ENCODE results near the gene NHLRC4. TPM values are rescaled to one million over a fixed set of nuclear protein-coding genes. Genes with fewer than 3 reads are reported as not detected.
A peak's percentile ranks its signal among the peaks of the same experiment; 100 is the strongest.
"Not testable (repeated sequence)": the region's sequence is repeated elsewhere in the genome, so short reads cannot be mapped to it uniquely, and the experiment has no call there.

The NHLRC4 gene
- total and polyA plus RNA-seq, 2 of the 13 experiments (the other 11 are each of a cell fraction or from before 2014, with no cell fraction given) = 0.40 to 0.59 TPM

GRCh38 chr16:596736-597060 lies 29.9 kb downstream of the NHLRC4 start:
- BruUV-seq (replicated peaks) = no TSS peak
- no peak overlapping the region for H3K9ac ChIP-seq (ENCODE audit: insufficient read depth, low read depth, low read length)
- intact Hi-C loops (cut with micrococcal nuclease; ENCODE audit: unreplicated experiment) = no loop called here
- ATAC-seq = no peak
- ChIA-PET CTCF (ENCODE audit: low intra/inter-chr PET ratio, low total read pairs) (no interaction called here), POLR2A (no interaction called here)
- H3K4me1 ChIP-seq (ENCODE audit: insufficient read depth, low read length) = peaks cover 23% of the 10 kb centered on the region
- H3K4me2 ChIP-seq (ENCODE audit: low read depth, low read length) = no peak overlapping the region
- H3K27ac ChIP-seq (ENCODE audit: extremely low read length, insufficient read depth, low read length) = no peak overlapping the region
- no peak overlapping the region for H2AFZ ChIP-seq (ENCODE audit: low read length)
- FAIRE-seq = no peak
- no peaks in the 10 kb centered on the region for H4K20me1 ChIP-seq (ENCODE audit: insufficient read depth, low read length)
- no peaks in the 10 kb centered on the region for H3K9me3 ChIP-seq (ENCODE audit: low read length)
- peaks cover 32% of the 10 kb centered on the region for H3K79me2 ChIP-seq (ENCODE audit: insufficient read depth, low read length)
- WGBS (ENCODE audit: low lambda C conversion rate) = 90% methylated on average over 12 of the region's 12 CpGs
- DNase-seq (ENCODE audit: low spot score) = no peak
- in situ Hi-C loops (cut with HindIII; ENCODE audit: extremely low pct_ligation_motif_present, low pct_unique_long_range_greater_than_20kb) = no loop called here
- H3K4me3 ChIP-seq (replicated peaks in 1 of 3; ENCODE audit: insufficient read depth in 1 of 3, low read depth in 2 of 3, low read length in 3 of 3) = no peak overlapping the region
- peaks cover 6 to 11% of the 10 kb centered on the region in 2 experiments; a peak in 4 of 5 replicates for H3K36me3 ChIP-seq (replicated peaks in 1 of 2; ENCODE audit: control insufficient read depth in 1 of 2, insufficient read depth in 2 of 2, low read length in 2 of 2)
- H3K27me3 ChIP-seq (ENCODE audit: control insufficient read depth in 1 of 2, insufficient read depth in 2 of 2, low read length in 2 of 2) = no peaks in the 10 kb centered on the region; a peak in 1 of 5 replicates
- TF ChIP-seq MTF2 (CRISPR knock-in tag; IDR thresholded peaks at IDR 0.05; ENCODE audit: borderline replicate concordance) (no peak), FOXC1 (CRISPR knock-in tag; IDR thresholded peaks at IDR 0.05; ENCODE audit: borderline replicate concordance) (no peak), ZBTB33 (CRISPR knock-in tag; IDR thresholded peaks at IDR 0.05) (peak; percentile 78)

GRCh38 chr16:597655-598054 lies 30.9 kb downstream of the NHLRC4 start:
- H3K79me2 ChIP-seq (ENCODE audit: insufficient read depth, low read length) = peaks cover 27% of the 10 kb centered on the region

More at GRCh38 chr16:597655-598054, 30.9 kb downstream of the NHLRC4 start:
- Histone ChIP-seq H3K36me3 (replicated peaks in 1 of 2; ENCODE audit: control insufficient read depth in 1 of 2, insufficient read depth in 2 of 2, low read length in 2 of 2) (peaks cover 6 to 11% of the 10 kb centered on the region in 2 experiments; a peak in 4 of 5 replicates), H3K4me1 (ENCODE audit: insufficient read depth, low read length) (peaks cover 14% of the 10 kb centered on the region)
- H3K9me3 ChIP-seq (ENCODE audit: low read length); in situ Hi-C loops (cut with HindIII; ENCODE audit: extremely low pct_ligation_motif_present, low pct_unique_long_range_greater_than_20kb); H3K27me3 ChIP-seq (ENCODE audit: control insufficient read depth in 1 of 2, insufficient read depth in 2 of 2, low read length in 2 of 2); H3K4me2 ChIP-seq (ENCODE audit: low read depth, low read length); H3K4me3 ChIP-seq (replicated peaks in 1 of 3; ENCODE audit: insufficient read depth in 1 of 3, low read depth in 2 of 3, low read length in 3 of 3); intact Hi-C loops (cut with micrococcal nuclease; ENCODE audit: unreplicated experiment); BruUV-seq (replicated peaks); H3K27ac ChIP-seq (ENCODE audit: extremely low read length, insufficient read depth, low read length); POLR2A ChIA-PET; ATAC-seq; H2AFZ ChIP-seq (ENCODE audit: low read length); H3K9ac ChIP-seq (ENCODE audit: insufficient read depth, low read depth, low read length); DNase-seq (ENCODE audit: low spot score); H4K20me1 ChIP-seq (ENCODE audit: insufficient read depth, low read length); CTCF ChIA-PET (ENCODE audit: low intra/inter-chr PET ratio, low total read pairs); FAIRE-seq: not testable (repeated sequence)
- WGBS (ENCODE audit: low lambda C conversion rate) = 95% methylated on average over 7 of the region's 7 CpGs
